ENCODE data around the gene STIM2.
A peak's percentile ranks its signal among the peaks of the same experiment; 100 is the strongest.

The STIM2 gene

DNA sequence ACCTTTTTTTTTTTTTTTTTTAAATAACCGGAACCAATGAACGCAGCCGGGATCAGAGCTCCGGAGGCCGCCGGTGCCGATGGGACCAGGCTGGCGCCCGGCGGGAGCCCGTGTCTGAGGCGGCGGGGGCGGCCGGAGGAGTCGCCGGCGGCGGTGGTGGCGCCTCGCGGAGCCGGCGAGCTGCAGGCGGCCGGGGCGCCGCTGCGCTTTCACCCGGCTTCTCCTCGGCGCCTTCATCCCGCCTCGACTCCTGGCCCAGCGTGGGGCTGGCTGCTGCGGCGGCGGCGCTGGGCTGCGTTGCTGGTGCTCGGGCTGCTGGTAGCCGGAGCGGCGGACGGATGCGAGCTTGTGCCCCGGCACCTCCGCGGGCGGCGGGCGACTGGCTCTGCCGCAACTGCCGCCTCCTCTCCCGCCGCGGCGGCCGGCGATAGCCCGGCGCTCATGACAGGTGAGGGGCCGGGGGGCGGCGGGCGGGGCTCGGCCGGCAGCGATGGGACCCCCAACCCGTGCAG, 337 bp downstream of the STIM2 start:
- Histone ChIP-seq H2AFZ (ENCODE audit: low read length) (peak overlapping the region; percentile 59; the same call in 1 of the 2 replicates), H3K9me3 (ENCODE audit: insufficient read depth, low read depth, low read length) (no peaks in the 10 kb centered on the region)

DNA sequence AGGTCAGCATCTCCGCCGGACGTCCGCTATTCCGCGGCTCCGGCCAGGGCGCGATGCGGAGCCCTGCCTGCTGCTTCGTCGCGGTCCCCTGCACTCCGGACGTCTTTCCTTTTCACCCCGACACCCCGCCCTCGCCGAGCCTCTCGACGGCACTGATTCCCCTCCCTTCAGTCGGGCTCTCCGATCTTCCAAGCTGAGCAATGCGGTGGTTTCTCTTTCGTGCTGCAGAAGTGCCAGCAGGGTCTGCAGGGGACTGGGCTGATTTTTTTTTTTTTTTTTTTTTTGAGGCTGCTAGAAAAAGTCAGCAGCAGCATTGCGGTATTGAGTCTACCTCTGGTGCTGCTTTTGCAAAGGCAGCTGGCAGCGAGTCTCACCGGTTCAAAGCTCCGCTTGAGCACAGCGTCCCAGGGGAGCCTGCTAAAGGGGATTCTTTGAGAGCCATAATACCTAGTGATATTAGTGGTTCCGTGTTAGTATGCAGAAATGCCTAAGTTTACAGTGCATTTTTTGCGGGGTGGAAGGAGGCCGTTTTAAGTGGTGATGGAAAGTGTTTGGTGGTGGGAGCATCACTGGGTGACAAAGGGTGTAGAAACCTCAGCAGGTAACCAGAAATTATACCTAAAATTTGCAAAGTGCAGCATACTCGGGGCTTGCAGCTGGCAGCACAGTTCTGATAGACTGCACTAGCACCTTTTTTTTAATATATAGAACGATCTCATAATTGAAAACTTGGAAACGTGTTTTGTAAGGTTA, 969 bp downstream of the STIM2 start:
- Histone ChIP-seq H3K4me3 (ENCODE audit: low read length, poor library complexity, severe bottlenecking) (peak overlapping the region; percentile 85), H3F3A (ENCODE audit: low read depth) (peaks cover 8% of the 10 kb centered on the region; the same call in 1 of the 2 replicates), H3K27me3 (ENCODE audit: insufficient read depth, low read length, poor library complexity, severe bottlenecking) (no peaks in the 10 kb centered on the region), H3K9me2 (replicated peaks; ENCODE audit: low read depth, low read length) (no peaks in the 10 kb centered on the region), H3K79me2 (ENCODE audit: insufficient read depth, low read length) (peaks cover 65% of the 10 kb centered on the region), H3K36me3 (ENCODE audit: insufficient read depth, low read length) (no peaks in the 10 kb centered on the region), H4K20me1 (ENCODE audit: insufficient read depth, low read length, poor library complexity, severe bottlenecking) (peaks cover 32% of the 10 kb centered on the region), H3K4me1 (ENCODE audit: insufficient read depth, low read length, poor library complexity, severe bottlenecking) (peaks cover 68% of the 10 kb centered on the region), H3K9me3 (ENCODE audit: insufficient read depth, low read depth, low read length) (no peaks in the 10 kb centered on the region), H3K9ac (ENCODE audit: low read depth, low read length, poor library complexity, severe bottlenecking) (peak overlapping the region; percentile 87), H3K4me2 (ENCODE audit: low read depth, low read length, poor library complexity, severe bottlenecking) (peak overlapping the region; percentile 87), H2AFZ (ENCODE audit: low read length) (peak overlapping the region; percentile 59; the same call in 1 of the 2 replicates)
- no peak for TF ChIP-seq CTCF (conservative IDR thresholded peaks at IDR 0.05; ENCODE audit: low read length)
- TF ChIP-seq EZH2phosphoT487 (IDR thresholded peaks at IDR 0.05; ENCODE audit: borderline replicate concordance) = no peak

More for the DNA sequence above, 337 bp downstream of the STIM2 start:
- H3K79me2 ChIP-seq (ENCODE audit: insufficient read depth, low read length) = peaks cover 59% of the 10 kb centered on the region
- H3F3A ChIP-seq (ENCODE audit: low read depth) = peaks cover 10% of the 10 kb centered on the region; the same call in 1 of the 2 replicates
- H3K27me3 ChIP-seq (ENCODE audit: insufficient read depth, low read length, poor library complexity, severe bottlenecking) = no peaks in the 10 kb centered on the region
- peaks cover 61% of the 10 kb centered on the region for H3K4me1 ChIP-seq (ENCODE audit: insufficient read depth, low read length, poor library complexity, severe bottlenecking)
- no peaks in the 10 kb centered on the region for H3K9me2 ChIP-seq (replicated peaks; ENCODE audit: low read depth, low read length)
- TF ChIP-seq EZH2phosphoT487 (IDR thresholded peaks at IDR 0.05; ENCODE audit: borderline replicate concordance) = no peak
- no peak for TF ChIP-seq CTCF (conservative IDR thresholded peaks at IDR 0.05; ENCODE audit: low read length)
- H4K20me1 ChIP-seq (ENCODE audit: insufficient read depth, low read length, poor library complexity, severe bottlenecking) = peaks cover 31% of the 10 kb centered on the region
- H3K4me3 ChIP-seq (ENCODE audit: low read length, poor library complexity, severe bottlenecking) = peak overlapping the region; percentile 85
- peak overlapping the region; percentile 87 for H3K9ac ChIP-seq (ENCODE audit: low read depth, low read length, poor library complexity, severe bottlenecking)
- H3K4me2 ChIP-seq (ENCODE audit: low read depth, low read length, poor library complexity, severe bottlenecking) = peak overlapping the region; percentile 87
- H3K36me3 ChIP-seq (ENCODE audit: insufficient read depth, low read length) = no peaks in the 10 kb centered on the region

GRCh38 chr4:26862381-26862915, 1.8 kb downstream of the STIM2 start:
- Histone ChIP-seq H4K20me1 (ENCODE audit: insufficient read depth, low read length, poor library complexity, severe bottlenecking) (peaks cover 37% of the 10 kb centered on the region), H3K4me2 (ENCODE audit: low read depth, low read length, poor library complexity, severe bottlenecking) (peak overlapping the region; percentile 87), H3K4me3 (ENCODE audit: low read length, poor library complexity, severe bottlenecking) (peak overlapping the region; percentile 85), H3F3A (ENCODE audit: low read depth) (peaks cover 4% of the 10 kb centered on the region; the same call in 1 of the 2 replicates), H3K27me3 (ENCODE audit: insufficient read depth, low read length, poor library complexity, severe bottlenecking) (no peaks in the 10 kb centered on the region), H3K9me3 (ENCODE audit: insufficient read depth, low read depth, low read length) (no peaks in the 10 kb centered on the region), H3K36me3 (ENCODE audit: insufficient read depth, low read length) (no peaks in the 10 kb centered on the region), H3K79me2 (ENCODE audit: insufficient read depth, low read length) (peaks cover 73% of the 10 kb centered on the region), H3K9me2 (replicated peaks; ENCODE audit: low read depth, low read length) (no peaks in the 10 kb centered on the region), H3K9ac (ENCODE audit: low read depth, low read length, poor library complexity, severe bottlenecking) (peak overlapping the region; percentile 87), H3K4me1 (ENCODE audit: insufficient read depth, low read length, poor library complexity, severe bottlenecking) (peaks cover 71% of the 10 kb centered on the region), H2AFZ (ENCODE audit: low read length) (no peak overlapping the region)
- TF ChIP-seq EZH2phosphoT487 (IDR thresholded peaks at IDR 0.05; ENCODE audit: borderline replicate concordance) (no peak), CTCF (conservative IDR thresholded peaks at IDR 0.05; ENCODE audit: low read length) (no peak)
